ENCODE results near the gene DGAT2.

Gene DGAT2

GRCh38 chr11:75840522-75840921, 71.9 kb downstream of the DGAT2 start:
- DNase-seq (ENCODE audit: low read depth) = no peak
- TF ChIP-seq, protein P1, sequence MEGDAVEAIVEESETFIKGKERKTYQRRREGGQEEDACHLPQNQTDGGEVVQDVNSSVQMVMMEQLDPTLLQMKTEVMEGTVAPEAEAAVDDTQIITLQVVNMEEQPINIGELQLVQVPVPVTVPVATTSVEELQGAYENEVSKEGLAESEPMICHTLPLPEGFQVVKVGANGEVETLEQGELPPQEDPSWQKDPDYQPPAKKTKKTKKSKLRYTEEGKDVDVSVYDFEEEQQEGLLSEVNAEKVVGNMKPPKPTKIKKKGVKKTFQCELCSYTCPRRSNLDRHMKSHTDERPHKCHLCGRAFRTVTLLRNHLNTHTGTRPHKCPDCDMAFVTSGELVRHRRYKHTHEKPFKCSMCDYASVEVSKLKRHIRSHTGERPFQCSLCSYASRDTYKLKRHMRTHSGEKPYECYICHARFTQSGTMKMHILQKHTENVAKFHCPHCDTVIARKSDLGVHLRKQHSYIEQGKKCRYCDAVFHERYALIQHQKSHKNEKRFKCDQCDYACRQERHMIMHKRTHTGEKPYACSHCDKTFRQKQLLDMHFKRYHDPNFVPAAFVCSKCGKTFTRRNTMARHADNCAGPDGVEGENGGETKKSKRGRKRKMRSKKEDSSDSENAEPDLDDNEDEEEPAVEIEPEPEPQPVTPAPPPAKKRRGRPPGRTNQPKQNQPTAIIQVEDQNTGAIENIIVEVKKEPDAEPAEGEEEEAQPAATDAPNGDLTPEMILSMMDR (conservative IDR thresholded peaks at IDR 0.05; ENCODE audit: low read depth, low read length) = no peak
- no peak overlapping the region for H3K4me3 ChIP-seq (ENCODE audit: low read depth, low read length)

DNA sequence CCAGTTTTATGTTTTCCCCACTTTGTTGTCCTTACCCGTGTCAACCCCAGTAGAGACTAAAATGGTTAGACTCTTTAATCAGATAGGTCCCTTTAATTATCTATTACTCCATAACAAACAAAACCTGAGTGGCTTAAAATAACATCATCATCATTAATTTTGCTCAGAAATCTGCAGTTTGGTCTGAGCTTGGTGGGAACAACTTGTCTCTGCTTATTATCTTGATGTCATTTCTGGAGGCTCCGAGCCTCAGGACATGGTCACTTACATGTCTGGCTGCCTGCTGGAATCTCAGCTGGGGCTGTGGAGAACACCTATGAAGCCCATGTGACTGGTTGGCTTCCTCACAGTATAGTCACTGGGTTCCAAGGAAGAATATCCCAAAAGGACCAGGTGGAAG, 73.2 kb downstream of the DGAT2 start:
- TF ChIP-seq, protein P1 (conservative IDR thresholded peaks at IDR 0.05; ENCODE audit: low read depth, low read length) = no peak
- H3K4me3 ChIP-seq (ENCODE audit: low read depth, low read length) = no peak overlapping the region
- no peak for DNase-seq (ENCODE audit: low read depth)

DNA sequence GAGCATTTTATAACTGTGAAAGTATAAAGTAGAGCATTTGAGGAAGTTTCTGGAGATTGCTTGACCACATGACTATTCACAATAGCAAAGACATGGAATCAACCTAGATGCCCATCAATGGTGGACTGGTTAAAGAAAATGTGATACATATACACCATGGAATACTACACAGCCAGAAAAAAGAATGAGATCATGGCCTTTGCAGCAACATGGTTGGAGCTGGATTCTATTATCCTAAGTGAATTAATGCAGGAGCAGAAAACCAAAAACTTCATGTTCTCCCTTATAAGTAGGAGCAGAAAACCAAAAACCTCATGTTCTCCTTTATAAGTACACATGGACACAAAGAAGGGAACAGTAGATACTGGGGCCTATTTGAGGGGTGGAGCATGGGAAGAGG, 76.7 kb downstream of the DGAT2 start:
- DNase-seq (ENCODE audit: low read depth) = no peak
- TF ChIP-seq, protein P1 (conservative IDR thresholded peaks at IDR 0.05; ENCODE audit: low read depth, low read length) = no peak
- no peak overlapping the region for H3K4me3 ChIP-seq (ENCODE audit: low read depth, low read length)

DNA sequence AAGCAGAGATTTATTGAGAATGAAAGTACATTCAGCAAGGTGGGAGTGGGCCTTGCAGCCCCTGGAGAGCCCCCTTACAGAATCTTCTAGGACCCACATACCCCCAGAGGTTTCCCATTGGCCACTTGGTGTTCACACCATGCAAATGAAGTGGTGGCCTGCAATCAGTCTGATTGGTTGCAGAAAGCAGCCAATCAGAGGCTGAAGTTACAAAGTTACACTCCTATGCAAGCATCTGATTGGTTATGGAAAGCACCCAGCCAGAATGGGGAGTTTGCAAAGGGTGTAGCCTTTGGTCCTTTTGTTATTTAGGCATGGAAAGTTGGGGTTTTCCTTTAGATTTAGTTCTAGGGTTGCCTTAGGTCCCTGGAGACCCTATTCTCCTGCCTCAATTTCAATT, 81.3 kb downstream of the DGAT2 start:
- no peak for DNase-seq (ENCODE audit: low read depth)

GRCh38 chr11:75850787-75851186, 82.2 kb downstream of the DGAT2 start:
- no peak overlapping the region for H3K4me3 ChIP-seq (ENCODE audit: low read depth, low read length)
- DNase-seq (ENCODE audit: low read depth) = peak; percentile 23
- TF ChIP-seq, protein P1 (conservative IDR thresholded peaks at IDR 0.05; ENCODE audit: low read depth, low read length) = no peak

More for the DNA sequence above, 81.3 kb downstream of the DGAT2 start:
- H3K4me3 ChIP-seq (ENCODE audit: low read depth, low read length) = no peak overlapping the region
- TF ChIP-seq, protein P1 (conservative IDR thresholded peaks at IDR 0.05; ENCODE audit: low read depth, low read length) = no peak
